ENCODE measurements around the gene CELSR1.

CELSR1 gene

GRCh38 chr22:46483353-46483752, 54.1 kb downstream of the CELSR1 start:
- no peaks in the 10 kb centered on the region for H4K20me1 ChIP-seq (ENCODE audit: control insufficient read depth, insufficient read depth, low read depth, low read length)
- H3K4me3 ChIP-seq (ENCODE audit: low read length), result no peak overlapping the region
- no peak overlapping the region for H3K27ac ChIP-seq (ENCODE audit: low read depth, low read length)
- H3K36me3 ChIP-seq (ENCODE audit: control insufficient read depth, low read length), result no peaks in the 10 kb centered on the region
- no peaks in the 10 kb centered on the region for H3K9me3 ChIP-seq (ENCODE audit: control insufficient read depth, insufficient read depth, low read length)
- no peaks in the 10 kb centered on the region for H3K79me2 ChIP-seq (ENCODE audit: control insufficient read depth, low read length)
- H3K9me2 ChIP-seq (replicated peaks; ENCODE audit: control insufficient read depth, low read length), result no peaks in the 10 kb centered on the region
- no peak overlapping the region for H3K4me2 ChIP-seq (ENCODE audit: low read length)
- no peaks in the 10 kb centered on the region for H3F3A ChIP-seq (ENCODE audit: control insufficient read depth, insufficient read depth)
- no peaks in the 10 kb centered on the region for H3K4me1 ChIP-seq (ENCODE audit: control insufficient read depth, low read length)
- TF ChIP-seq EZH2phosphoT487 (IDR thresholded peaks at IDR 0.05; ENCODE audit: borderline replicate concordance, low read length), result no peak
- no peak for TF ChIP-seq CTCF (IDR thresholded peaks at IDR 0.05; ENCODE audit: low read depth, low read length, poor library complexity, severe bottlenecking)
- no peaks in the 10 kb centered on the region for H3K27me3 ChIP-seq (ENCODE audit: control insufficient read depth, low read length)

GRCh38 chr22:46482056-46482675, 55.3 kb downstream of the CELSR1 start:
- TF ChIP-seq EZH2phosphoT487 (IDR thresholded peaks at IDR 0.05; ENCODE audit: borderline replicate concordance, low read length), result no peak
- no peak for TF ChIP-seq CTCF (IDR thresholded peaks at IDR 0.05; ENCODE audit: low read depth, low read length, poor library complexity, severe bottlenecking)
- no peaks in the 10 kb centered on the region for H3K27me3 ChIP-seq (ENCODE audit: control insufficient read depth, low read length)
- H3K79me2 ChIP-seq (ENCODE audit: control insufficient read depth, low read length), result no peaks in the 10 kb centered on the region
- no peak overlapping the region for H3K4me3 ChIP-seq (ENCODE audit: low read length)
- no peaks in the 10 kb centered on the region for H3K9me3 ChIP-seq (ENCODE audit: control insufficient read depth, insufficient read depth, low read length)
- no peaks in the 10 kb centered on the region for H3K4me1 ChIP-seq (ENCODE audit: control insufficient read depth, low read length)
- no peaks in the 10 kb centered on the region for H4K20me1 ChIP-seq (ENCODE audit: control insufficient read depth, insufficient read depth, low read depth, low read length)
- H3K36me3 ChIP-seq (ENCODE audit: control insufficient read depth, low read length), result no peaks in the 10 kb centered on the region
- no peaks in the 10 kb centered on the region for H3K9me2 ChIP-seq (replicated peaks; ENCODE audit: control insufficient read depth, low read length)
- no peak overlapping the region for H3K4me2 ChIP-seq (ENCODE audit: low read length)
- H3F3A ChIP-seq (ENCODE audit: control insufficient read depth, insufficient read depth), result no peaks in the 10 kb centered on the region
- H3K27ac ChIP-seq (ENCODE audit: low read depth, low read length), result no peak overlapping the region

- Histone ChIP-seq H3K36me3 (ENCODE audit: control insufficient read depth, low read length) (no peaks in the 10 kb centered on the region), H3K4me3 (ENCODE audit: low read length) (no peak overlapping the region), H3K4me2 (ENCODE audit: low read length) (no peak overlapping the region), H3K27ac (ENCODE audit: low read depth, low read length) (no peak overlapping the region), H3K9me3 (ENCODE audit: control insufficient read depth, insufficient read depth, low read length) (no peaks in the 10 kb centered on the region), H4K20me1 (ENCODE audit: control insufficient read depth, insufficient read depth, low read depth, low read length) (no peaks in the 10 kb centered on the region), H3K27me3 (ENCODE audit: control insufficient read depth, low read length) (no peaks in the 10 kb centered on the region), H3K79me2 (ENCODE audit: control insufficient read depth, low read length) (no peaks in the 10 kb centered on the region), H3K9me2 (replicated peaks; ENCODE audit: control insufficient read depth, low read length) (no peaks in the 10 kb centered on the region), H3K4me1 (ENCODE audit: control insufficient read depth, low read length) (peaks cover 7% of the 10 kb centered on the region), H3F3A (ENCODE audit: control insufficient read depth, insufficient read depth) (0 out of 2 replicates have a peak, but pooled peaks cover 3% of the 10 kb centered on the region)
- TF ChIP-seq CTCF (IDR thresholded peaks at IDR 0.05; ENCODE audit: low read depth, low read length, poor library complexity, severe bottlenecking) (no peak), EZH2phosphoT487 (IDR thresholded peaks at IDR 0.05; ENCODE audit: borderline replicate concordance, low read length) (no peak)
Measured at GRCh38 chr22:46481386-46481785, 56.0 kb downstream of the CELSR1 start.

All from DOHH2 (cell line).